HT-29 (cell line): Measurements from ENCODE around the gene ITSN1. TPM values are rescaled to one million over a fixed set of nuclear protein-coding genes. Genes with fewer than 3 reads are reported as not detected.
"Not testable (repeated sequence)": the region's sequence is repeated elsewhere in the genome, so short reads cannot be mapped to it uniquely, and the experiment has no call there.

Source experiments
- DNase-seq: peaks from one replicate; pipeline ENCODE4 v3.0.0-alpha.2; 2015; ENCODE audit warnings: low spot score
- total RNA-seq: library from RNA; depleted of rRNA; stranded (reverse); fragments of >200 nt; shearing (Covaris generic); gene quantifications from 2 replicates; pipeline ENCODE4 v1.2.3, GENCODE V29; 2014

The ITSN1 gene
- total RNA-seq, 1 experiment from 2014 or later: 19.6 TPM

- DNase-seq: no peak
These were observed 217.2 kb downstream of the ITSN1 start for GRCh38 chr21:33859373-33860102.

GRCh38 chr21:33860332-33860879 is 218.1 kb downstream of the ITSN1 start:
- no peak for DNase-seq

- no peak for DNase-seq
These were observed 218.8 kb downstream of the ITSN1 start for GRCh38 chr21:33861125-33861524.

GRCh38 chr21:33863191-33863590 is 220.9 kb downstream of the ITSN1 start:
- DNase-seq: not testable (repeated sequence)

- no peak for DNase-seq
These were observed 221.8 kb downstream of the ITSN1 start for GRCh38 chr21:33864150-33864549.

GRCh38 chr21:33865176-33865575 is 222.9 kb downstream of the ITSN1 start:
- no peak for DNase-seq

GRCh38 chr21:33865996-33866575 is 223.8 kb downstream of the ITSN1 start:
- no peak for DNase-seq

- DNase-seq: no peak
These were observed 224.5 kb downstream of the ITSN1 start for GRCh38 chr21:33866826-33867225.

- not testable (repeated sequence) for DNase-seq
These were observed 225.6 kb downstream of the ITSN1 start for GRCh38 chr21:33867868-33868267.

GRCh38 chr21:33869873-33870272 is 227.6 kb downstream of the ITSN1 start:
- DNase-seq: no peak

- no peak for DNase-seq
These were observed 228.5 kb downstream of the ITSN1 start for GRCh38 chr21:33870768-33871167.

- DNase-seq: no peak
These were observed 228.9 kb downstream of the ITSN1 start for GRCh38 chr21:33871171-33871570.

GRCh38 chr21:33872881-33873515 is 230.7 kb downstream of the ITSN1 start:
- DNase-seq: no peak

GRCh38 chr21:33874161-33874560 is 231.9 kb downstream of the ITSN1 start:
- no peak for DNase-seq

- DNase-seq: no peak
These were observed 232.9 kb downstream of the ITSN1 start for GRCh38 chr21:33875026-33875695.

GRCh38 chr21:33878824-33879223 is 236.5 kb downstream of the ITSN1 start:
- no peak for DNase-seq

- no peak for DNase-seq
These were observed 238.3 kb downstream of the ITSN1 start for GRCh38 chr21:33880626-33881025.

GRCh38 chr21:33881689-33882440 is 239.6 kb downstream of the ITSN1 start:
- DNase-seq: no peak

GRCh38 chr21:33883118-33883517 is 240.8 kb downstream of the ITSN1 start:
- DNase-seq: no peak

- no peak for DNase-seq
These were observed 242.3 kb downstream of the ITSN1 start for GRCh38 chr21:33884376-33885171.

GRCh38 chr21:33885172-33885514 is 242.8 kb downstream of the ITSN1 start:
- DNase-seq: no peak
